Measurements from ENCODE around the gene LCP2. TPM values are rescaled to one million over a fixed set of nuclear protein-coding genes. Genes with fewer than 3 reads are reported as not detected.
"Not testable (repeated sequence)": the region's sequence is repeated elsewhere in the genome, so short reads cannot be mapped to it uniquely, and the experiment has no call there.

Gene LCP2
- total RNA-seq, 1 donor from 2014 or later = not detected

DNA sequence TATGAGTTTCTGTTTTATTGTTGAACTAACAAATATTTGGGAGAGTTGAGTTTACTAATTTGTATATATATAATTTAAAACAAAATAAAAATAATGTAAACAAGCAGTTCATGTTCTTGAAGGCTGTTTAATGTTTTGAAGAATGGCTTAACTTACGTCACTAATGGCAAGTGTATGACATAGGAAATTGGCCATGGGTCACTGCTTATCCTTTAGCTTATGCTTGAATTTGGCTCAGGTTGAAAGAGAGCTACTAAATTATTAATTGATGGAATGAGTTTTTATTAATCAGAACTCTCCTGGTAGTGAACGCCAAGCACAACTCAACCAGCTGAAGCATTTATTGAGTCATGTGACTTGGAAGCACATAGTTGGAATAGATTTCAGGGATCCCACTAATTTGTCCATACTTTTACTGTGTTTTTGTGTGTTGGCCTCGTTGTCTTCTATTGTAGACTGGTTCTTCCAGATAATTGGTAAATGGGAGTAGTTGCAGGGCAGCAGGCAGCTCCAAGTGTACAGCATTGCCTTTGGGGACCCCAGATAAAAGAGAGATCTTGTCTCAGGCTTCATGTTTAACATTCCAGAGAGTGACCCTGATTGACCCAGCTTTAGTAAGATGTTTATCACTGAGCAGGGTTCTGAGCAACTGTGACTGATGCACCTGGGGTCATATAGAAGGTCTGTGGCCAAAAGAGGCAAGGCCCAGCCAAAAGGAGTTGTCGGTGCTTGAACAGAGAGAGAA is 51.3 kb downstream of the LCP2 start:
- peaks cover 40% of the 10 kb centered on the region for H3K4me1 Mint-ChIP-seq
- TF ChIP-seq, protein P1, sequence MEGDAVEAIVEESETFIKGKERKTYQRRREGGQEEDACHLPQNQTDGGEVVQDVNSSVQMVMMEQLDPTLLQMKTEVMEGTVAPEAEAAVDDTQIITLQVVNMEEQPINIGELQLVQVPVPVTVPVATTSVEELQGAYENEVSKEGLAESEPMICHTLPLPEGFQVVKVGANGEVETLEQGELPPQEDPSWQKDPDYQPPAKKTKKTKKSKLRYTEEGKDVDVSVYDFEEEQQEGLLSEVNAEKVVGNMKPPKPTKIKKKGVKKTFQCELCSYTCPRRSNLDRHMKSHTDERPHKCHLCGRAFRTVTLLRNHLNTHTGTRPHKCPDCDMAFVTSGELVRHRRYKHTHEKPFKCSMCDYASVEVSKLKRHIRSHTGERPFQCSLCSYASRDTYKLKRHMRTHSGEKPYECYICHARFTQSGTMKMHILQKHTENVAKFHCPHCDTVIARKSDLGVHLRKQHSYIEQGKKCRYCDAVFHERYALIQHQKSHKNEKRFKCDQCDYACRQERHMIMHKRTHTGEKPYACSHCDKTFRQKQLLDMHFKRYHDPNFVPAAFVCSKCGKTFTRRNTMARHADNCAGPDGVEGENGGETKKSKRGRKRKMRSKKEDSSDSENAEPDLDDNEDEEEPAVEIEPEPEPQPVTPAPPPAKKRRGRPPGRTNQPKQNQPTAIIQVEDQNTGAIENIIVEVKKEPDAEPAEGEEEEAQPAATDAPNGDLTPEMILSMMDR (IDR thresholded peaks at IDR 0.05; ENCODE audit: unreplicated experiment) = no peak
- H3K27ac Mint-ChIP-seq = no peak overlapping the region
- no peaks in the 10 kb centered on the region for H3K36me3 Mint-ChIP-seq
- H3K27me3 Mint-ChIP-seq (ENCODE audit: low read depth) = no peaks in the 10 kb centered on the region
- no peak overlapping the region for H3K4me3 Mint-ChIP-seq
- no peak for DNase-seq (ENCODE audit: low spot score in 2 of 2, unreplicated experiment in 2 of 2)
- H3K9me3 Mint-ChIP-seq = no peaks in the 10 kb centered on the region

DNA sequence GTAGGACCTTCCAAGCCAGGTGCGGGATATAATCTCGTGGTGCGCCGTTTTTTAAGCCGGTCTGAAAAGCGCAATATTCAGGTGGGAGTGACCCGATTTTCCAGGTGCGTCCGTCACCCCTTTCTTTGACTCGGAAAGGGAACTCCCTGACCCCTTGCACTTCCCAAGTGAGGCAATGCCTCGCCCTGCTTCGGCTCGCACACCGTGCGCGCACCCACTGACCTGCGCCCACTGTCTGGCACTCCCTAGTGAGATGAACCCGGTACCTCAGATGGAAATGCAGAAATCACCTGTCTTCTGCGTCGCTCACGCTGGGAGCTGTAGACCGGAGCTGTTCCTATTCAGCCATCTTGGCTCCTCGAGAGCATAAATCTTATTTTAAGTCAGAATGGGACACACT is 52.1 kb downstream of the LCP2 start:
- H3K4me3 Mint-ChIP-seq; H3K9me3 Mint-ChIP-seq; DNase-seq (ENCODE audit: low spot score in 2 of 2, unreplicated experiment in 2 of 2); H3K36me3 Mint-ChIP-seq; H3K27me3 Mint-ChIP-seq (ENCODE audit: low read depth); H3K27ac Mint-ChIP-seq: not testable (repeated sequence)
- H3K4me1 Mint-ChIP-seq = peaks cover 31% of the 10 kb centered on the region

DNA sequence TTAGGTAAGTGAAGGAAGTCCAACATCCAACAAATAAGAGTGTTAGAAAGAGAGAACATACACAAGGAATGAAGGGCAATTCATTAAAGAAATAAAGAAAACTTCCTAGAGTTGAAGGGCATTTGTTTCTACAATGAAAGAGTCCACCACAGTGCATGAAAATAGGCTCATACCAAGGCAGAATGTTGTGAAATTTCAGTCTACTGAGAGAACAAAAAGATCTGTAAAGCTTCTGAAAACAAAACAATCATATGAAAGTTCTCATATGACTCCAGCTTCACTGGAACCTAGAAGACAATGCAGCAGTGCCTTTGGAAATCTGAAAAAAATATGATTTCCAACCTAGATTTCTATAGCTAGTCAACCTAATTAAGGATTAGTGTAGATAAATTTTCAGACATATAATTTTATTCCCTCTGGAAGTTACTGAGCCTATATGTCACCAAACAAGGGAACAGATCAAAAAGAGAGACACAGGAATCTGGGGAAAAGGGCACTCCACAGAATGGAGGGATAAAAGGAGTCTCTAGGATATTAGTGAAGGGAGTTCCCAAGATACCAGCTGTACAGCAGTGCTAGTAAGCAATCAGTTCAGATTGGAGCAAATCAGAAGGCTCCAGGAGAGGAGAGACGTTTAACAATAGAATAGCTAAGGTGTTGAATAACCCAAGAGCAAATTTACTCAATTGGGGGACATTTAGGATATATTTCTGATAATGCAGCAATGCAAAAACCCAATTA is 59.0 kb downstream of the LCP2 start:
- no peaks in the 10 kb centered on the region for H3K4me1 Mint-ChIP-seq
- no peaks in the 10 kb centered on the region for H3K9me3 Mint-ChIP-seq
- H3K4me3 Mint-ChIP-seq = no peak overlapping the region
- H3K27ac Mint-ChIP-seq = no peak overlapping the region
- DNase-seq (ENCODE audit: low spot score in 2 of 2, unreplicated experiment in 2 of 2) = no peak
- TF ChIP-seq, protein P1 (IDR thresholded peaks at IDR 0.05; ENCODE audit: unreplicated experiment) = no peak
- H3K27me3 Mint-ChIP-seq (ENCODE audit: low read depth) = peaks cover 3% of the 10 kb centered on the region
- H3K36me3 Mint-ChIP-seq = no peaks in the 10 kb centered on the region

DNA sequence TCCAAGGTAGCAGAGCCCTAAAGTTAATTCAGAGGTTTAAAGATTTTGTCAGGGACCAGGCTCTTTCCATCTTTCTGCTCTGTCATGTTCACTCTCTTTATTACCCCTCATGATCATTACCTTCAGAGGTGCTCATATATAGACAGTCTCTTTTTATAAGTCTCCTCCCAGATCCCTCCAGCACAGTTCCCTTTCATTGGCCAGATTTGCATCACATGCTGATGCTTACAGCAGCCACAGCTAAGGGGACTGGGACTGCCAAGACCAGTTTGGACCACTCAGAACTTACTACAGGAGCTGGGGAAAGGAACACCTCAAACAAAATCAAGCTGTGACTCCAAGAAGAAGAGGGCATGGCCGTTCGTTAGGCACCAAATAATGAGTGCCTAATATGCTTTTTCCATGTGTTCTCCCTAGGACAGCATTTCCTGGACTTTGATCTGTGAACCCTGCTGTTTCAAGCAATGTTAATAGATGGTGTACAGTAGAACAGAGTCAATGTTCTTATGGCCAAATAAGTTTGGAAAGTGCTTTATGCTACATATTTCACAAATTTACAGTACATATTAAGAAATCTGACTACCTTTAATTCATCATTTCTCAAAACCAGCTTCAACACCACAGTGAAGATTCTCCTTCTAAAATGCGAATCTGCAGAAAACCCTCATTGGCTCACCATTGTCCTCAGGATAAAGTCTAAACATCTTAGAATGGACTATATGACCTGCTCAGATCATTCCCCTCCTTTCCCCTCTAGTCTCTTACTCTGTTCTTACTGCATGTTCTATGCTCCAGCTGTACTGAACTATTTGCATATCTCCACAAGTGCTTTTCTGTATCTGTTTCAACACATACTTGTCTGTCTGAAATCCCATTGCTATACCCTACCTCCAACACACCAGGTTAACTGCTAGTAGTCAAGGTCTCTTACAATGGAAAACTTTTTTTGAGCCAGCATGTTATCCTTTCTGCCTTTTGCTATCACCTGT is 61.4 kb downstream of the LCP2 start:
- Mint-ChIP-seq H3K9me3 (no peaks in the 10 kb centered on the region), H3K27ac (no peak overlapping the region), H3K27me3 (ENCODE audit: low read depth) (peaks cover 3% of the 10 kb centered on the region), H3K4me1 (no peaks in the 10 kb centered on the region), H3K36me3 (no peaks in the 10 kb centered on the region), H3K4me3 (no peak overlapping the region)
- no peak for DNase-seq (ENCODE audit: low spot score in 2 of 2, unreplicated experiment in 2 of 2)
- TF ChIP-seq, protein P1 (IDR thresholded peaks at IDR 0.05; ENCODE audit: unreplicated experiment) = no peak

DNA sequence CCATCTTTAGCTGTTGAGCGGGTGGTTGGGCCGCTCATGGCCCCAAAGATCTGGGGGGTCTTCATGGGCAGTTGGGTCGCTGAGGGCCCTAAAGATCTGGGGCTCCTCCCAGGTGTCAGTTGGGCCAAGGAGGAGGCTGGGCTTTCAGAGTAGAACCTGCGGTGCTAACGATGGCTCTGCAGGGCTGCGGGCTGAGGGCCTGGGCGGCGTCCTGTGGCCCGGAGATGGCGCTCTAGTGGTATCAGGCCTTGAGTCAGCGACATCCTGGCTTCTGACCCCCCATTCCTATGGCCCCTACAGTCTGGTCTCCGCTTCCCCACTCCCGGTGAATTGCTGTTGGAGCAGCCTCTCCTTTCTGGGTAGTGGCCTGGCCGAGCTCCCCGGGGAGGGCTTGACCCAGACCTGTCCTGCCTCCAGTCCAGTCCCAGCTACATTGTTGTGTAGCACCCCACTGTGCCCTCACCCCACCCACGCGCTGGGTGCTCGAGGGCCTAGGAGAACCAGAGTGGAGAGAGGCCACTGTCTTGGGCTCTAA is 64.2 kb downstream of the LCP2 start:
- H3K36me3 Mint-ChIP-seq = no peaks in the 10 kb centered on the region
- H3K4me3 Mint-ChIP-seq = no peak overlapping the region
- no peaks in the 10 kb centered on the region for H3K4me1 Mint-ChIP-seq

More for the DNA sequence above, 64.2 kb downstream of the LCP2 start:
- Mint-ChIP-seq H3K27ac (no peak overlapping the region), H3K9me3 (no peaks in the 10 kb centered on the region), H3K27me3 (ENCODE audit: low read depth) (peaks cover 5% of the 10 kb centered on the region)
- TF ChIP-seq, protein P1 (IDR thresholded peaks at IDR 0.05; ENCODE audit: unreplicated experiment) = no peak
- DNase-seq (ENCODE audit: low spot score in 2 of 2, unreplicated experiment in 2 of 2) = no peak
